HEK293 (cell line): Measurements from ENCODE around the gene NCOA7.

Experiments
- CTCF ChIA-PET: fragments of 350-600 bp; formaldehyde crosslinking; extraction: SDS; loops from one replicate; lab custom pipeline; 2021; ENCODE audit warnings: antibody characterized with exemption; lab: Yijun Ruan, JAX
- POLR2A ChIA-PET: fragments of 300-600 bp; formaldehyde crosslinking; extraction: SDS; loops from one replicate; lab custom pipeline; 2020; ENCODE audit warnings: antibody characterized with exemption, inconsistent platforms; lab: Yijun Ruan, JAX
- H3K27ac ChIP-seq: fragments of 200-500 bp; sonication (Bioruptor generic); 2 replicates; pipeline ENCODE4 v1.5.1; 2014; ENCODE audit warnings: low read depth, low read length, control low read depth, inconsistent platforms; ENCODE audit errors: extremely low read depth
- H3K36me3 ChIP-seq, 2 experiments: fragments of 200-500 bp in 1 of 2; sonication (Bioruptor generic) in 1 of 2; 1 replicate in 1 of 2; 2 replicates in 1 of 2; pipeline ENCODE4 v1.5.1; 2014 to 2017; ENCODE audit warnings: inconsistent platforms in 2 of 2, low read length in 2 of 2; ENCODE audit not compliant: control insufficient read depth in 2 of 2, insufficient read depth in 1 of 2
- H3K4me1 ChIP-seq: fragments of 200-500 bp; sonication (Bioruptor generic); 2 replicates; pipeline ENCODE4 v1.5.1; 2014; ENCODE audit warnings: mild to moderate bottlenecking, low read length, inconsistent platforms; ENCODE audit not compliant: control insufficient read depth, insufficient read depth
- H3K4me3 ChIP-seq: 2 replicates; pipeline ENCODE4 v1.5.1; 2011; ENCODE audit warnings: low read depth, mild to moderate bottlenecking, control low read depth, low read length, moderate library complexity
- H3K9me3 ChIP-seq: fragments of 200-500 bp; sonication (Bioruptor generic); 2 replicates; pipeline ENCODE4 v1.5.1; 2014; ENCODE audit warnings: low read depth, low read length, inconsistent platforms; ENCODE audit not compliant: control insufficient read depth, insufficient read depth
- EGR2 ChIP-seq: fragments of 450-650 bp; formaldehyde crosslinking; IDR thresholded peaks from 2 replicates; pipeline ENCODE4 v1.5.1; 2016; ENCODE audit warnings: low read depth, missing biosample characterization, missing genetic modification characterization
- ELK4 ChIP-seq: IDR thresholded peaks from 2 replicates; pipeline ENCODE4 v1.6.1; 2011; ENCODE audit warnings: mild to moderate bottlenecking, low read depth, low read length, borderline replicate concordance
- FEZF1 ChIP-seq: fragments of 450-650 bp; formaldehyde crosslinking; IDR thresholded peaks from 2 replicates; pipeline ENCODE4 v1.5.1; 2016; ENCODE audit warnings: missing biosample characterization, missing genetic modification characterization
- GLIS2 ChIP-seq: fragments of 450-650 bp; formaldehyde crosslinking; IDR thresholded peaks from 2 replicates; pipeline ENCODE4 v1.5.1; 2016; ENCODE audit warnings: missing biosample characterization, missing genetic modification characterization
- KLF1 ChIP-seq: fragments of 450-650 bp; formaldehyde crosslinking; IDR thresholded peaks from 2 replicates; pipeline ENCODE4 v1.5.1; 2016; ENCODE audit warnings: missing biosample characterization, missing genetic modification characterization
- KLF8 ChIP-seq: fragments of 450-650 bp; formaldehyde crosslinking; IDR thresholded peaks from 2 replicates; pipeline ENCODE4 v1.5.1; 2016; ENCODE audit warnings: missing biosample characterization, missing genetic modification characterization
- RBAK ChIP-seq: fragments of 450-650 bp; formaldehyde crosslinking; IDR thresholded peaks from 2 replicates; pipeline ENCODE4 v1.5.1; 2016; ENCODE audit warnings: missing biosample characterization, missing genetic modification characterization
- SETDB1 ChIP-seq: IDR thresholded peaks from one replicate; pipeline ENCODE4 v1.6.1; 2017; ENCODE audit warnings: mild to moderate bottlenecking, low read length, moderate library complexity, mixed read lengths; ENCODE audit not compliant: insufficient read length
- ZBTB17 ChIP-seq: fragments of 450-650 bp; formaldehyde crosslinking; IDR thresholded peaks from 2 replicates; pipeline ENCODE4 v1.5.1; 2016; ENCODE audit warnings: missing biosample characterization, missing genetic modification characterization
- ZFHX2 ChIP-seq: fragments of 450-650 bp; formaldehyde crosslinking; conservative IDR thresholded peaks from 2 replicates; pipeline ENCODE4 v1.5.1; 2016; ENCODE audit warnings: missing biosample characterization, missing genetic modification characterization
- ZNF155 ChIP-seq: fragments of 450-650 bp; formaldehyde crosslinking; IDR thresholded peaks from 2 replicates; pipeline ENCODE4 v1.5.1; 2016; ENCODE audit warnings: missing biosample characterization, missing genetic modification characterization
- ZNF223 ChIP-seq: fragments of 450-650 bp; formaldehyde crosslinking; IDR thresholded peaks from 2 replicates; pipeline ENCODE4 v1.5.1; 2016; ENCODE audit warnings: missing biosample characterization, missing genetic modification characterization
- ZNF488 ChIP-seq: fragments of 450-650 bp; formaldehyde crosslinking; IDR thresholded peaks from 2 replicates; pipeline ENCODE4 v1.5.1; 2016; ENCODE audit warnings: missing biosample characterization, missing genetic modification characterization
- ZNF580 ChIP-seq: fragments of 450-650 bp; formaldehyde crosslinking; IDR thresholded peaks from 2 replicates; pipeline ENCODE4 v1.5.1; 2016; ENCODE audit warnings: missing biosample characterization, missing genetic modification characterization
- ZNF596 ChIP-seq: fragments of 450-650 bp; IDR thresholded peaks from 2 replicates; pipeline ENCODE4 v1.5.0; 2018; ENCODE audit warnings: missing biosample characterization, mild to moderate bottlenecking, missing genetic modification characterization, moderate library complexity
- ZNF600 ChIP-seq: fragments of 450-650 bp; formaldehyde crosslinking; IDR thresholded peaks from 2 replicates; pipeline ENCODE4 v1.5.1; 2016; ENCODE audit warnings: missing biosample characterization, missing genetic modification characterization
- ZNF658 ChIP-seq: fragments of 450-650 bp; formaldehyde crosslinking; IDR thresholded peaks from 2 replicates; pipeline ENCODE4; 2016; ENCODE audit warnings: missing biosample characterization, missing genetic modification characterization
- ZNF664 ChIP-seq: fragments of 450-650 bp; formaldehyde crosslinking; IDR thresholded peaks from 2 replicates; pipeline ENCODE4 v1.5.1; 2016; ENCODE audit warnings: missing biosample characterization, missing genetic modification characterization
- ZNF692 ChIP-seq: fragments of 450-650 bp; formaldehyde crosslinking; IDR thresholded peaks from 2 replicates; pipeline ENCODE4 v1.5.1; 2016; ENCODE audit warnings: missing biosample characterization, missing genetic modification characterization
- ZNF791 ChIP-seq: fragments of 450-650 bp; formaldehyde crosslinking; IDR thresholded peaks from 2 replicates; pipeline ENCODE4 v1.5.1; 2016; ENCODE audit warnings: missing biosample characterization, missing genetic modification characterization
- TF ChIP-seq, protein P1 (sequence below): fragments of 450-650 bp; formaldehyde crosslinking; IDR thresholded peaks from 2 replicates; pipeline ENCODE4; 2016; ENCODE audit warnings: missing biosample characterization, missing genetic modification characterization
- TF ChIP-seq, protein P2 (sequence below): fragments of 450-650 bp; formaldehyde crosslinking; IDR thresholded peaks from 2 replicates; pipeline ENCODE4 v1.5.1; 2016; ENCODE audit warnings: missing biosample characterization, missing genetic modification characterization
- TF ChIP-seq, protein P3 (sequence below): fragments of 450-650 bp; formaldehyde crosslinking; IDR thresholded peaks from 2 replicates; pipeline ENCODE4 v1.5.1; 2017; ENCODE audit warnings: missing biosample characterization, missing genetic modification characterization

The NCOA7 gene

GRCh38 chr6:125807293-125807692 lies 16.5 kb downstream of the NCOA7 start:
- Histone ChIP-seq H3K27ac (no peak overlapping the region), H3K36me3 (no peaks in the 10 kb centered on the region), H3K4me3 (no peak overlapping the region), H3K4me1 (peaks cover 14% of the 10 kb centered on the region), H3K9me3 (no peaks in the 10 kb centered on the region)
- ChIA-PET CTCF (interaction anchor here (0.6 to 1.7 kb wide), 2 partner anchors 157 to 167 kb away, joined by 3 to 7 read pairs; no protein-coding TSS in a partner anchor), POLR2A (interaction anchor here (2.4 kb wide), 1 partner anchor 17 kb away, joined by 9 read pairs; the partner anchor contains the start of gene NCOA7)
- no peak for TF ChIP-seq ZFHX2 (tag by site-specific recombination)

DNA sequence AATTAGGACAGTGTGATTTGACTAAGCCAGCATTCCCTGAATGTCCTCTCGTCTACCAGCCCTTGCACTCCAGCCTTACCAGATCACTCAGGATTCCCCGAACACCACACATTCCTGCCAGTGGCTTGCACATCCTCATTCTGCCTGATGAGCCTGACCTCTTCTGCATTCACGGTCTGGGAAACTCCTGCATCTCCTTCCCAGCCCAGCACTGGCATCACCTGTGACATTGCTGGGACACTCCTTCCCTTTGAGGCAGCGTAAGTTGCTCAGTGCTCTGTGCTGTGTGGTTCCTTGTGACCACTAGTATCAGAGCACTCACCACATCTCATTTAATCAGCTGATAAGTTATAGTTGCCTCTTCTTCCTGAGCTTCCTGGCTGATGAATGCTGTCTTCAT lies 17.3 kb downstream of the NCOA7 start:
- CTCF ChIA-PET: interaction anchor here (0.6 to 1.7 kb wide), 3 partner anchors 16 to 166 kb away, joined by 3 to 7 read pairs (median 4); no protein-coding TSS in a partner anchor

GRCh38 chr6:125808591-125808990 lies 17.8 kb downstream of the NCOA7 start:
- Histone ChIP-seq H3K4me3 (no peak overlapping the region), H3K9me3 (no peaks in the 10 kb centered on the region), H3K27ac (no peak overlapping the region), H3K4me1 (peaks cover 19% of the 10 kb centered on the region), H3K36me3 (no peaks in the 10 kb centered on the region)
- ChIA-PET CTCF (interaction anchor here (0.6 to 0.7 kb wide), 2 partner anchors 16 to 17 kb away, joined by 3 to 4 read pairs; no protein-coding TSS in a partner anchor), POLR2A (interaction anchor here (2.4 kb wide), 1 partner anchor 18 kb away, joined by 9 read pairs; the partner anchor contains the start of gene NCOA7)
- TF ChIP-seq ZNF488 (tag by site-specific recombination) (no peak), ZNF223 (tag by site-specific recombination) (no peak), SETDB1 (no peak), ZNF580 (tag by site-specific recombination) (no peak), EGR2 (no peak), KLF1 (no peak), ZNF596 (tag by site-specific recombination) (no peak), KLF8 (no peak), ZNF155 (tag by site-specific recombination) (no peak), ZNF692 (tag by site-specific recombination) (no peak), GLIS2 (tag by site-specific recombination) (no peak), RBAK (no peak), ELK4 (no peak), ZNF791 (tag by site-specific recombination) (no peak), ZNF658 (no peak)
- TF ChIP-seq, protein P1, sequence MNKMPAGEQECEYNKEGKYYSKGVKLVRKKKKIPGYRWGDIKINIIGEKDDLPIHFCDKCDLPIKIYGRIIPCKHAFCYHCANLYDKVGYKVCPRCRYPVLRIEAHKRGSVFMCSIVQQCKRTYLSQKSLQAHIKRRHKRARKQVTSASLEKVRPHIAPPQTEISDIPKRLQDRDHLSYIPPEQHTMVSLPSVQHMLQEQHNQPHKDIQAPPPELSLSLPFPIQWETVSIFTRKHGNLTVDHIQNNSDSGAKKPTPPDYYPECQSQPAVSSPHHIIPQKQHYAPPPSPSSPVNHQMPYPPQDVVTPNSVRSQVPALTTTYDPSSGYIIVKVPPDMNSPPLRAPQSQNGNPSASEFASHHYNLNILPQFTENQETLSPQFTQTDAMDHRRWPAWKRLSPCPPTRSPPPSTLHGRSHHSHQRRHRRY (tag by site-specific recombination): no peak
- TF ChIP-seq, protein P2, sequence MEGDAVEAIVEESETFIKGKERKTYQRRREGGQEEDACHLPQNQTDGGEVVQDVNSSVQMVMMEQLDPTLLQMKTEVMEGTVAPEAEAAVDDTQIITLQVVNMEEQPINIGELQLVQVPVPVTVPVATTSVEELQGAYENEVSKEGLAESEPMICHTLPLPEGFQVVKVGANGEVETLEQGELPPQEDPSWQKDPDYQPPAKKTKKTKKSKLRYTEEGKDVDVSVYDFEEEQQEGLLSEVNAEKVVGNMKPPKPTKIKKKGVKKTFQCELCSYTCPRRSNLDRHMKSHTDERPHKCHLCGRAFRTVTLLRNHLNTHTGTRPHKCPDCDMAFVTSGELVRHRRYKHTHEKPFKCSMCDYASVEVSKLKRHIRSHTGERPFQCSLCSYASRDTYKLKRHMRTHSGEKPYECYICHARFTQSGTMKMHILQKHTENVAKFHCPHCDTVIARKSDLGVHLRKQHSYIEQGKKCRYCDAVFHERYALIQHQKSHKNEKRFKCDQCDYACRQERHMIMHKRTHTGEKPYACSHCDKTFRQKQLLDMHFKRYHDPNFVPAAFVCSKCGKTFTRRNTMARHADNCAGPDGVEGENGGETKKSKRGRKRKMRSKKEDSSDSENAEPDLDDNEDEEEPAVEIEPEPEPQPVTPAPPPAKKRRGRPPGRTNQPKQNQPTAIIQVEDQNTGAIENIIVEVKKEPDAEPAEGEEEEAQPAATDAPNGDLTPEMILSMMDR (tag by site-specific recombination): no peak
- TF ChIP-seq, protein P3, sequence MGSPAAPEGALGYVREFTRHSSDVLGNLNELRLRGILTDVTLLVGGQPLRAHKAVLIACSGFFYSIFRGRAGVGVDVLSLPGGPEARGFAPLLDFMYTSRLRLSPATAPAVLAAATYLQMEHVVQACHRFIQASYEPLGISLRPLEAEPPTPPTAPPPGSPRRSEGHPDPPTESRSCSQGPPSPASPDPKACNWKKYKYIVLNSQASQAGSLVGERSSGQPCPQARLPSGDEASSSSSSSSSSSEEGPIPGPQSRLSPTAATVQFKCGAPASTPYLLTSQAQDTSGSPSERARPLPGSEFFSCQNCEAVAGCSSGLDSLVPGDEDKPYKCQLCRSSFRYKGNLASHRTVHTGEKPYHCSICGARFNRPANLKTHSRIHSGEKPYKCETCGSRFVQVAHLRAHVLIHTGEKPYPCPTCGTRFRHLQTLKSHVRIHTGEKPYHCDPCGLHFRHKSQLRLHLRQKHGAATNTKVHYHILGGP (tag by site-specific recombination): no peak

More for the DNA sequence above, 17.3 kb downstream of the NCOA7 start:
- H3K36me3 ChIP-seq: no peaks in the 10 kb centered on the region
- POLR2A ChIA-PET: interaction anchor here (2.4 kb wide), 1 partner anchor 17 kb away, joined by 9 read pairs; the partner anchor contains the start of gene NCOA7
- peak; percentile 58 for TF ChIP-seq ZNF600 (tag by site-specific recombination)
- peak; percentile 89 for TF ChIP-seq ZNF664
- TF ChIP-seq FEZF1: no peak
- peak; percentile 93 for TF ChIP-seq ZBTB17 (tag by site-specific recombination)
- no peak overlapping the region for H3K4me3 ChIP-seq
- H3K9me3 ChIP-seq: no peaks in the 10 kb centered on the region
- peaks cover 17% of the 10 kb centered on the region for H3K4me1 ChIP-seq
- H3K27ac ChIP-seq: no peak overlapping the region
